NCI-H2227 treated with DMSO at 0.1 percent for 48 hours (cell line): ENCODE data around the gene NTF3.

ENCODE experiments used
- DNase-seq: peaks from one replicate; lab custom pipeline; 2025; lab: John Stamatoyannopoulos, UW

Gene NTF3

GRCh38 chr12:5488626-5488955, 56.7 kb downstream of the NTF3 start:
- no peak for DNase-seq

- no peak for DNase-seq
Observed at GRCh38 chr12:5489017-5489416, 57.1 kb downstream of the NTF3 start.

GRCh38 chr12:5489760-5490406, 58.0 kb downstream of the NTF3 start:
- DNase-seq, result no peak

- DNase-seq, result no peak
Observed at GRCh38 chr12:5492562-5492961, 60.7 kb downstream of the NTF3 start.

- DNase-seq, result no peak
Observed at GRCh38 chr12:5493018-5493417, 61.1 kb downstream of the NTF3 start.

DNA sequence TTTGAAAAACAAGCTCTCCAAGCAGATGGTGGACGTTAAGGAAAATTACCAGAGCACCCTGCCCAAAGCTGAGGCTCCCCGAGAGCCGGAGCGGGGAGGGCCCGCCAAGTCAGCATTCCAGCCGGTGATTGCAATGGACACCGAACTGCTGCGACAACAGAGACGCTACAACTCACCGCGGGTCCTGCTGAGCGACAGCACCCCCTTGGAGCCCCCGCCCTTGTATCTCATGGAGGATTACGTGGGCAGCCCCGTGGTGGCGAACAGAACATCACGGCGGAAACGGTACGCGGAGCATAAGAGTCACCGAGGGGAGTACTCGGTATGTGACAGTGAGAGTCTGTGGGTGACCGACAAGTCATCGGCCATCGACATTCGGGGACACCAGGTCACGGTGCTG, 62.4 kb downstream of the NTF3 start:
- no peak for DNase-seq

DNA sequence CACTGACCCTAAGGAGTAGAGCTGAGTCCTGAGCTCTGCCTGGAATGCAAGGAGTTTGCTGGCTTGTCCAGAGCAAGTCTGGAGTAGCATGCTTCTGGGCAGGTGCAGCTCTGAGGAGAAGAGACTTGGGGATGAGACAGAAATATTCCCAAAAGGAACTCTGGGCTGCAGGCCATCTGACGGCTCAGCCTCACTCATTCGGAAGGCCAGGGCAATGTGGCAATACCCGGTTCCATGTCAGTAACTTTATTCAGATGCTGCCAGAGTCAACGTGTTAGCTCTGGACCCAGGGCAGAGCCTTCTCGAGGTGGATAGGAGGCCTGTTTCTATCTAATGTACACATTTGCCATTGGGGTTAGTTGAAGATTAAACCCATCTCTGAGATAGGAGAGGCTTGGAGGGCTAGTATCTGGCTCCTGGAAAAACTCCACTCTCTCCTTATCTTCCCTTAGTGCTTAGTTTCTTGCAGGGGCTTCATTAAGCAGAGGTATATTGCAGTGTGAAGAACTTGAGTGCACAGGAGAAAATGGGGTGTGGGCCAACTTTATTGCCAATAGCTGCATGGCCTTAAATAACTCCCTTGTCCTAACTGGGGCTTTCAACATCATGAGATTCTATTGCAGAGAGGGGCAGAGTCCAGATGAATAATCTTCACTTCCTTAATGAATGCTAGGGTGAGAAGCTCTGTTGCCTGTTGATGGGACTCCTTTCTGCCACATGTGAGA, 65.6 kb downstream of the NTF3 start:
- no peak for DNase-seq

DNA sequence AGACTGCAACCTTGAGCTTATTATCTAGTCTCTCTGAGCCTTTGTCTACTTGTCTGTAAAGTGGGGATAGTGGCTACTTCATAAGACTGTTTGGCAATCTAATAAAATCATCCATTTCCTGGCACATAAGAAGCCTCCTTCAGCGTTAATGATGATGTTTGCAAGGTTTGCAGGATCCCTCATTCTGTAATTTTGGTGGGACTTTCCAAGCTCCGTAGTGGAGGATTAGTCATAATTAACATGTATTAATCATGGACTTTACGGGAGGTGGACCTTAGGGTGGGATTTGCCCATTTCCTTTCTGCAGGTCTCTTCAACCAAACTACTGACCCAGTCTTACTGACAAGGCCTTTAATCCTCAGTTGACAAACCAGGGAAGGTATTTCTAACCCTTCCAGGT, 66.2 kb downstream of the NTF3 start:
- no peak for DNase-seq

GRCh38 chr12:5498806-5499205, 66.9 kb downstream of the NTF3 start:
- no peak for DNase-seq

- DNase-seq, result no peak
Observed at GRCh38 chr12:5499566-5500330, 67.8 kb downstream of the NTF3 start.

- no peak for DNase-seq
Observed at GRCh38 chr12:5500331-5500659, 68.4 kb downstream of the NTF3 start.

- no peak for DNase-seq
Observed at GRCh38 chr12:5503774-5504173, 71.9 kb downstream of the NTF3 start.

GRCh38 chr12:5505116-5505515, 73.2 kb downstream of the NTF3 start:
- no peak for DNase-seq

GRCh38 chr12:5505751-5506150, 73.8 kb downstream of the NTF3 start:
- DNase-seq, result no peak

GRCh38 chr12:5506295-5506694, 74.4 kb downstream of the NTF3 start:
- no peak for DNase-seq

DNA sequence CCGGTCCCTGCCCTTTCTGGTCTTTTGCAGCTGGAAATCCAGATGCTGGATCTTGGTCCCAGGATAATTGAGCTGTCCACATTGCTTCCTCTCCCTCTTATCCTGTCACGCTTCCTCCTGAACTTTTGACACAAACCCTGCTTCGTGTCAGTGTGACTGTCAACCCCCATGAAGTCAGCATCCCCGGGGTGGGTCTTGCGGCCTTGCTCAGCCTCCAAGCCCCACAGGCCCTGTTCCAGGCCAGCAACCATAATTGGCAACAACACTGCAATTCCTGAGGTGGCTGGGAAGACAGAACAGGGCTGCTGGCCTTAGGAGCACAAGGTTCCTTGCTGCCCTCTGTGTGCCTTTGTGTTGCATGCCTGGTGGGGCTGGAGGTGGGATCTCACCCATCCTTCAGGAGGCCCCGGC, 74.9 kb downstream of the NTF3 start:
- DNase-seq, result no peak

DNA sequence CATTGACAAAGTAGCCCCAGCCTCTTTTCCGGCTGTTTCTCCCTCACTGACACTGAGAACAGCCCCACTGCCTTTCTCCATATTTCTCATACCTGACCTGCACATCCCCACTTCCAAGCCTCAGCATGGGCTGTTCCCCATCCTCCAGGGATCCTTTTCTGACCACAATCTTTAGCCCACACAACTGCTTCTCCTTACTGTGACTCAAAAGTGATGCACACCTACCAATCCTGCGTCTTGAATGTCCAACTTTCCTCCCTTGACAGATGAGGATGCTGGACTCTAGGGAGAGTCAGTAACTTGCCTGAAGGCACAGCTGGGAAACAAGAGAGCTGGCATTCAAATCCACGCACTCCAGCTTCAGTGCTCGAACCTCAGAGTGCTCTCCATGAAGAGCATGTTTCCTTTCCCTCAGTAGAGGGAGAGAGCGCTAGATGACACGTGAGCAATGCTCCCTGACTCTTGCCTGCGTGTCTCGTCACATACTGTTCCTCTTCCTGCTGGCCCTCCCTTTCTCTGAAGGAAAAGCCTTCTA, 75.6 kb downstream of the NTF3 start:
- DNase-seq, result no peak

DNA sequence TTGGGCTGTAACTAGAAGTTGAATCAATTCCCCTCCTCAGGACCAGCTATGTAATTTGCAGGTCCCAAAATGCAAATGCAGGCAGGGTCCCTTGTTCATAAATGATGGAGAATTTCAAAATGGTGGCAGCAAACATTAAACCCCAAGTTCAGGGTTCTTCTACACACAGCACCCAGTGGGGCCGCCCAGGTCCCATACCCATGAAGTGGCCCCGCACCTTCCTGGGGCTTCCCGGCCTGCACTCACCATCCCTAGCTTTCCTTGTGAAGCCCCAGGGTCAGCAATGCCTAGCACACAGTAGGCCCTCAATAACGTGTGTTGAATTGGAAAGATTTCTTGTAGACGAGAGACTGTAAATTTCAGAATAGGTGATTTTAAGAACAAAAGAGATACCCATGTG, 76.0 kb downstream of the NTF3 start:
- no peak for DNase-seq

DNA sequence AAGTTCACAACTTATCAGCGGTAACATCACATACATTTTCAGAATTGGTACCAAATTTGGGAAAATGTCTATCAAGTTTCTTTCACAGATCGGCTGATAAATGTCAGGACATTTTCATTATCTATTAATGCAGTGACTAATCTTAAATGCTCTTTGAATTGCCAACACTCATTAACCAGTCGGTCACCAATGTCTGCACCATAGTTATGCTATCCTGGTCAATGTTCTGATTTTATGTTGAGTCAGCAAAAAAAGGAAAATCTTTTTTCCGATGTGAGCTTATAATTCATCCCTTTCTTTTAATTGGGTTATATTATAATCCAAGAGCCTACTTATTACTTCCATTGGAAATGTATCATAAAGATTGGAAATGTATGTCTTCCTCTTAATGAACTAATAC, 77.2 kb downstream of the NTF3 start:
- DNase-seq, result no peak

GRCh38 chr12:5509557-5509956, 77.6 kb downstream of the NTF3 start:
- no peak for DNase-seq

- DNase-seq, result no peak
Observed at GRCh38 chr12:5510251-5510805, 78.4 kb downstream of the NTF3 start.

DNA sequence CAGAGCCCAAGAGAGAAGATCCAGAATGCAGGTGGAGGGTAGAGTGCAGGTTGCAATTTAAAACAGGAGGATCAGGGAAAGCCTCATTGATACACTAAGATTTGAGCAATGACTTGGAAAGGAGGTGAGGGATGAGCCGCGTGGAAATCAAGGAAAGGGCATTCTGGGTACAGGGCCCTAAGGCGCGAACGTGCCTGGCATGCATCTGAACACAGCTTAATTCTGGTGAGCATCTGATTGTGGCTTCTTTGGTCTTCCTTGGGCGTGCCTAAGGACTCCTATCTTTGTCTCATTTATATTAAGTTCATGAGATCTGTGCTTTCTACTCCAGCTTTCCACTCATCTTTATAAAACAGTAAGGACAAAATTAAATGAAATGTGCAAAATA, 79.3 kb downstream of the NTF3 start:
- no peak for DNase-seq
